NB4 (cell line): ENCODE measurements around the gene SLC25A18.

Experiments used
- MYC ChIP-seq: IDR thresholded peaks from 2 replicates; pipeline ENCODE4 v1.6.1; 2011; ENCODE audit warnings: low read depth, low read length
- POLR2A ChIP-seq: IDR thresholded peaks from 2 replicates; pipeline ENCODE4 v1.6.1; 2011; ENCODE audit warnings: mild to moderate bottlenecking; ENCODE audit not compliant: insufficient read length; ENCODE audit errors: extremely low read depth
- TF ChIP-seq, protein P1 (sequence below): IDR thresholded peaks from one replicate; pipeline ENCODE4 v1.5.1; 2012; ENCODE audit warnings: low read depth, low read length
- TF ChIP-seq, protein P2 (sequence below): IDR thresholded peaks from 2 replicates; pipeline ENCODE4 v1.6.1; 2011; ENCODE audit warnings: low read depth, low read length

DNA sequence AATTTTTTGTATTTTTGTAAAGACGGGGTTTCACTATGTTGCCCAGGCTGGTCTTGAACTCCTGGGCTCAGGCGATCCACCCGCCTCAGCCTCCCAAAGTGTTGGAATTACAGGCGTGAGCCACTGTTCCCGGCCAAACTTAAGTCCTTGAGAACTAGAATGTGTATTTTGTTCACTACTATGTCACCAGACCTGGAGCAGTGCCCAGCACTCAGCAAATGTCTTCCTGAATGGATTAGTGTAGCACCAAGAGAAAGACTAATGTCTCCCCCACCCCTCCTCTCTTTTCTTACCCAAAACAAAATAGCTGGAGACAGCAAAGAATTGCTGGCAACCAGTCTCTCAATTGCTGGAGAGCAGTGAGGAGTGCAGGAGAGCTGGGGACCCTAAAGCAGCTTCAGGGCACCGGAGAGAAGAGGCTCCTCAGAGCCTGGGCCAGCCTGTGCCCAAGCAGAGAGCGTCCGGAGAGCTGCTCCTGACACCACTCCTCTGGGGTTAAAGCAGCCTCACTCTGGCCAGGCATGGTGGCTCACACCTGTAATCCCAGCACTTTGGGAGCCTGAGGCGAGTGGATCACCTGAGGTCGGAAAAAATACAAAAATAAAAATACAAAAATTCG, 14.9 kb downstream of the SLC25A18 start:
- TF ChIP-seq POLR2A (no peak), MYC (no peak)
- TF ChIP-seq, protein P1, sequence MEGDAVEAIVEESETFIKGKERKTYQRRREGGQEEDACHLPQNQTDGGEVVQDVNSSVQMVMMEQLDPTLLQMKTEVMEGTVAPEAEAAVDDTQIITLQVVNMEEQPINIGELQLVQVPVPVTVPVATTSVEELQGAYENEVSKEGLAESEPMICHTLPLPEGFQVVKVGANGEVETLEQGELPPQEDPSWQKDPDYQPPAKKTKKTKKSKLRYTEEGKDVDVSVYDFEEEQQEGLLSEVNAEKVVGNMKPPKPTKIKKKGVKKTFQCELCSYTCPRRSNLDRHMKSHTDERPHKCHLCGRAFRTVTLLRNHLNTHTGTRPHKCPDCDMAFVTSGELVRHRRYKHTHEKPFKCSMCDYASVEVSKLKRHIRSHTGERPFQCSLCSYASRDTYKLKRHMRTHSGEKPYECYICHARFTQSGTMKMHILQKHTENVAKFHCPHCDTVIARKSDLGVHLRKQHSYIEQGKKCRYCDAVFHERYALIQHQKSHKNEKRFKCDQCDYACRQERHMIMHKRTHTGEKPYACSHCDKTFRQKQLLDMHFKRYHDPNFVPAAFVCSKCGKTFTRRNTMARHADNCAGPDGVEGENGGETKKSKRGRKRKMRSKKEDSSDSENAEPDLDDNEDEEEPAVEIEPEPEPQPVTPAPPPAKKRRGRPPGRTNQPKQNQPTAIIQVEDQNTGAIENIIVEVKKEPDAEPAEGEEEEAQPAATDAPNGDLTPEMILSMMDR = no peak
- TF ChIP-seq, protein P2, sequence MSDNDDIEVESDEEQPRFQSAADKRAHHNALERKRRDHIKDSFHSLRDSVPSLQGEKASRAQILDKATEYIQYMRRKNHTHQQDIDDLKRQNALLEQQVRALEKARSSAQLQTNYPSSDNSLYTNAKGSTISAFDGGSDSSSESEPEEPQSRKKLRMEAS = no peak
